Fibroblast of peridontal ligament (primary cell): ENCODE results near the gene ZMYND8.
A peak's percentile ranks its signal among the peaks of the same experiment; 100 is the strongest.
"Not testable (repeated sequence)": the region's sequence is repeated elsewhere in the genome, so short reads cannot be mapped to it uniquely, and the experiment has no call there.

Experiments used
- DNase-seq: peaks from one replicate; pipeline ENCODE4 v3.0.0-alpha.2; 2010; ENCODE audit errors: extremely low read depth

The ZMYND8 gene

GRCh38 chr20:47265214-47265613 lies 91.3 kb downstream of the ZMYND8 start:
- DNase-seq, result no peak

DNA sequence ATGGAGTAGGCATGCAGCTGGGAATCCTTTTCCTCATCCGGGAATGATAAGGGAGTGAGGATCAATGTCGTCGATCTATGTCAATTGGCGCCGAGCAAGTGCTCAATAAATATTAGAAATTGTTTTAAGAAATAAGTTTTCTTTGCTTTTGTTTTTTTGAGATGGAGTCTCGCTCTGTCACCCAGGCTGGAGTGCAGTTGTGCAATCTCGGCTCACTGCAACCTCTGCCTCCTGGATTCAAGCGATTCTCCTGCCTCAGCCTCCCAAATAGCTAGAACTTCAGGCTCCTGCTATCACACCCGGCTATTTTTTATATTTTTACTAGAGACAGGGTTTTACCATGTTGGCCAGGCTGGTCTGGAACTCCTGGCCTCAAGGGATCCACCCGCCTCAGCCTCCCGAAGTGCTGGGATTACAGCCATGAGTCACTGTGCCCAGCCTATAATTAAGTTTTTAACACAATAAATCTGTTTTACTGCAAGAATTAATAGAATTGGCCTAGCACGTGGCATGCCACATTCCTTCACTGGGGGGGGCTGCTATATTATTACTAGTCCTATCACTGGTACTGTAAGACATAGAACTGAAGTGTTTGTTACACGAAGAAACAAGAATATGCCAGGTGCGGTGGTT lies 92.2 kb downstream of the ZMYND8 start:
- not testable (repeated sequence) for DNase-seq

- peak; percentile 28 for DNase-seq
Measured at GRCh38 chr20:47263465-47264084, 92.9 kb downstream of the ZMYND8 start.

GRCh38 chr20:47263080-47263464 lies 93.4 kb downstream of the ZMYND8 start:
- no peak for DNase-seq

GRCh38 chr20:47262365-47263013 lies 94.0 kb downstream of the ZMYND8 start:
- no peak for DNase-seq

DNA sequence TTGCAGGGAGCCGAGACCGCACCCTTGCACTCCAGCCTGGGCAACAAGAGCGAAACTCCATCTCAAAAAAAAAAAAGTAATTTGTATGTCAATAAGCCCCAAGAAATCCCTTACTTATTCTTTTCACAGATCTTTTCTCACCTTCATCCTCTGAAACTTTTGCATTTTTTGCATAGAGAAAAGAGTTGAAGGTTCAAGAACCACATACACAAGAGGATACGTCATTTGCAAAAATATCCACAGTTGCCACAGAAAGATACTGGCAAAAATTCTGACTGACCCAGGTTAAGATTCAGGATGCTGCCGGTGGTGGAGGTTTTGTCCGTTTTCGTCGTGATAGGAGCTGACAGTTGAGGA lies 94.5 kb downstream of the ZMYND8 start:
- no peak for DNase-seq

DNA sequence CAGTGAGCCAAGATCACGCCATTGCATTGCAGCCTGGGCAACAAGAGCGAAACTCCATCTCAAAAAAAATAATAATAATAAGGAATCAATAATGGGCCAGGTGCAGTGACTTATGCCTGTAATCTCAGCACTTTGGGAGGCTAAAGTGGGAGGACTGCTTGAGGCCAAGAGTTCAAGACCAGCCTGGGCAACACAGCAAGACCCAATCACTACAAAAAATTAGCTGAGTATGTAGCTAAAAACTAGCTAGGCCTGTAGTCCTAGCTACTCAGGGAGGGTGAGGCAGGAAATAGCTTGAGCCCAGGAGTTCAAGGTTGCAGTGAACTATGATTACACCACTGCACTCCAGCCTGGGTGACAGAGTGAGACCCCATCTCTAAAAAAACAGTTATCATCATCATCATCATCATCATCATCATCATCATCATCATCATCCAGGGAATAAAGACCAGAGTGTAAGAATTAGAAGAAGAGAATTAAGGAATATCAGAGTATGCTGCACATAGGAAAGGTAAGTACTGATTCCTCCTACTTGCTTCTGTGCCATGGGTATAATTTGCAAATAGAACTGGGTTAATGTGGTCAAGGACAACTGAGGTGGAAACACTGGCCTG lies 95.2 kb downstream of the ZMYND8 start:
- not testable (repeated sequence) for DNase-seq

- not testable (repeated sequence) for DNase-seq
Measured at GRCh38 chr20:47260540-47261126, 95.9 kb downstream of the ZMYND8 start.

- DNase-seq, result peak; percentile 78
Measured at GRCh38 chr20:47258745-47259695, 97.5 kb downstream of the ZMYND8 start.

- DNase-seq, result no peak
Measured at GRCh38 chr20:47257771-47258170, 98.7 kb downstream of the ZMYND8 start.

DNA sequence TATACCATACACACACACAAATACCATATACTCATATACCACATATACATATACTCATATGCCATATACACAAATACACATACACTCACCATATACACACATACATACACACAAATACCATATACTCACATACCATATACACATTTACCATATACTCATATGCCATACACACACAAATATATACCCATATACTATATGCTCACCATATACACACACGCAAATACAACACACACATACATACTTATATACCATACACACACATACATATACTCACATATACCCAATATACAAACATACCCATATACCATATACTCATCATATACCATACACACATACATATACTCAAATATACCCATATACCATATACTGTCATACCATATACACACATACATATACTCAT lies 99.2 kb downstream of the ZMYND8 start:
- DNase-seq, result no peak

DNA sequence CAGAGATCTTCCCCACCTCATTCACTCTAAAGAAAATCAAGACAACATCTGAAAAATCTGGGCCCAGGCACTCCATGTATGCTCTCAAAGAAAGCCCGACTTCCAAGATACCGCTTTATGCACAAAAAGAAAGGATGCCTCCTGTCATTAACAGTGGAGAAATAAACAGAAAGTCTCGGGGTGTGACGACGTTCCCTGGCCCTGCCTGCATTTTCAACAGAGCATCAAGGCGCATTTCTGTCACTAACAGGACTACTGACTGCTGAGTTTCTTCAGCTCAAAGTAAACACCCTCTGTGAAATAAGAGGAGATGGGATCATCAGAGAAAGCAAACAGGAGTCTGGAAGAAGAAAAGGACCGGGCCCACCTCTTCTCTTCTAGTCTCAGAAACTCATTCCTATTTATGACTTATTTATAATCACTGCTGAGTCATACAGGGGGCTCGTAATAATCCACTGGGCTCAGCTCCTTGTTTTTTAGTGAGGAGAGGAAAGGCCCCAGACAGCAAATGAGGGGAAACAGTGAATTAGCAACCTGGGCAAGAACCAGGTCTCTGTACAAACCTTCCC lies 99.7 kb downstream of the ZMYND8 start:
- no peak for DNase-seq

GRCh38 chr20:47253872-47254271 lies 102.6 kb downstream of the ZMYND8 start:
- no peak for DNase-seq

GRCh38 chr20:47252879-47253307 lies 103.6 kb downstream of the ZMYND8 start:
- no peak for DNase-seq

DNA sequence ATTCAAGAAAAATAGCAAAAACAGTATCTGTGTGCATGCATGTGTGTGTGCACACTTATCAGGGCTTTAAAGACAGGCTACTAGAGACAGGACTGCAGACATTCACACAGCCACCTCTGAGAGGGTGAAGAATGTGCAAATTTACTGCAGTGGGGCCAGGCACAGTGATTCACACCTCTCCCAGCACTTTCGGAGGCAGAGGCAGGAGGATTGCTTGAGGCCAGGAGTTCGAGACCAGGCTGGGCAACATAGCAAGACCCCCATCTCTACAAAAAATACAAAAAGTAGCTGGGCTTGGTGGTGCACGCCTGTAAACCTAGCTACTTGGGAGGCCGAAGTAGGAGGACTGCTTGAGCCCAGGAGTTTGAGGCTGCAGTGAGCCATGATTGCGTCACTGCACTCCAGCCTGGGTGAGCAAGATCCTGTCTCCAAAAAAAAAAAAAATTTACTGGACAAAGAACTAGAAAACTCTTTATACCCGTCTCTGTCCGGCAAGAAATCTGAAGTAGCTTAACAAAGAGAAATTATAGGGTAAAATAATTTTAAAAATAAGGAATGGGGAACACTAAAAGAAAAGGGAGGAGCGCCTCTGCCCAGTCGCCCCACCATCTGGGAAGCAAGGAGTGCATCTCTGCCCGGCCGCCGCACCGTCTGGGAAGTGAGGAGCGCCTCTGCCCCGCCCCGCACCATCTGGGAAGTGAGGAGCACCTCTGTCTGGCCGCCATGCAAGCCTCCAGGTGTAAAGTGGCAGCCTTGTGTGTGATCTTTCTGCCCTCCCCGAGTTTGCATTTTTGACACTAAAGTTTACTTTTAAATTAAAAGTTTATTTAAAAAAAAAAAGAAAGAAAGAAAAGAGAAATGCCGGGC lies 105.1 kb downstream of the ZMYND8 start:
- DNase-seq, result no peak

DNA sequence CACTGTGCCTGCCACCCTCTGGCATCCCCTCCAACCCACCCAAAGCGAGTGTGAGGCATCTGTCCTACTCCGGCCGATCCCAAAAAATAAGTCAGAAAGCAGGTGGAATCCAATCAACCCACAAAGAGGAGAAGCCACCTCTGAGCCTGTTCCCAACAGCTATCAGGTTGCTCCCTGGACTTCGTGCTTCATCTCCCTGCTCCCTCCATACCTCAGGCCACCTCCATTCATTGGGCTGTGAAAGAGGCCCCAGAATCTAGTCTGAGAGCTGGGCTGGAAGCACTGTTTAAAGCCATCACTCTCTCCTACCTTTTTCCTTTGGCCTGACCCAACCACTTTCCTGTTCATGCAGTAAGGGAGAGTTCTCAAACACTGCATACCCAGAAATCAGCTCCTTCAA lies 106.1 kb downstream of the ZMYND8 start:
- DNase-seq, result no peak

GRCh38 chr20:47249913-47250312 lies 106.6 kb downstream of the ZMYND8 start:
- DNase-seq, result no peak

DNA sequence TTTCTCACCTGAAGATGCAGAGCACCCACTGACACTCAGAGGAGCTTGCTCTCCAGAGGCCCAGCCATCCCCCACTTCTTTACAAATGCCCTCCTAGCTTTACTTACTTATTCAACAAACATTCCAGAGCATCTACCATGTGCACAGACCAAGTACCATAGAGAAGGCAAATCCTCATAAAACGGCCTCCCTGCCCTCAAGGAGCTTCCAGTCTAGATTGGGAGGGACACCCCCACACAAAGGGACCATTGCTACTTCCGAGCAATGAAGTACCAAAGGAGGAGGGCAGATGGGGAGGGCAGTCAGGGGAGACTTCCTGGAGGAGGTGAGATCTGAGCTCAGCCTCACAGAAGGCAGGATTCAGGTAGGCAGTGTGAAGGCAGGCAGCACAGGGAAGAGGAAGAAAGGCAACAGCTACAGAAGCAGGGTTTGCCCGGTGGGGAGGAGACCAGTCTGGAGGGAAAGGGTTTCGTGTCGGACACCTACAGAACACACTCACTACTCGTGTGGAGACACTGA lies 108.0 kb downstream of the ZMYND8 start:
- DNase-seq, result no peak

- no peak for DNase-seq
Measured at GRCh38 chr20:47247972-47248371, 108.5 kb downstream of the ZMYND8 start.
